Skeletal muscle tissue (tissue), 4 donors: Measurements from ENCODE around the gene CHTF18. TPM values are rescaled to one million over a fixed set of nuclear protein-coding genes. Genes with fewer than 3 reads are reported as not detected.

Experiments used
- H3K27ac ChIP-seq: one replicate; pipeline ENCODE4 v1.7.0; 2013; ENCODE audit warnings: mild to moderate bottlenecking, low read depth, low read length, inconsistent platforms
- H3K27me3 ChIP-seq, 3 donors: one replicate each; pipeline ENCODE4 v1.7.0; 2013; ENCODE audit warnings: low read length in 3 of 3; ENCODE audit not compliant: control insufficient read depth in 3 of 3, insufficient read depth in 3 of 3
- H3K36me3 ChIP-seq, 3 donors: one replicate each; pipeline ENCODE4 v1.7.0; 2013; ENCODE audit warnings: low read length in 3 of 3; ENCODE audit not compliant: control insufficient read depth in 3 of 3, insufficient read depth in 3 of 3
- H3K4me1 ChIP-seq, 3 donors: one replicate each; pipeline ENCODE4 v1.7.0; 2013; ENCODE audit warnings: low read length in 3 of 3, mild to moderate bottlenecking in 3 of 3; ENCODE audit not compliant: control insufficient read depth in 3 of 3, insufficient read depth in 3 of 3
- H3K4me3 ChIP-seq, 3 donors: one replicate each; pipeline ENCODE4 v1.7.0; 2013; ENCODE audit warnings: low read length in 3 of 3
- H3K9ac ChIP-seq, 3 donors: one replicate each; pipeline ENCODE4 v1.7.0; 2013; ENCODE audit warnings: low read length in 3 of 3, mild to moderate bottlenecking in 3 of 3, moderate library complexity in 2 of 3, low read depth in 1 of 3
- H3K9me3 ChIP-seq, 3 donors: one replicate each; pipeline ENCODE4 v1.7.0; 2013; ENCODE audit warnings: low read length in 3 of 3; ENCODE audit not compliant: control insufficient read depth in 3 of 3
- total RNA-seq: library from RNA; depleted of rRNA; stranded (reverse); fragments of >200 nt; gene quantifications from one replicate; pipeline ENCODE4 v1.2.3, GENCODE V29; 2014
- donor health status: Osteomylitis.

Gene CHTF18
- total RNA-seq, 1 donor from 2014 or later = 4.2 TPM

GRCh38 chr16:802461-802860 is 14.0 kb downstream of the CHTF18 start:
- no peak overlapping the region for H3K9ac ChIP-seq
- peaks cover 0 to 3% (median 0%) of the 10 kb centered on the region in 3 donors for H3K4me1 ChIP-seq
- H3K27me3 ChIP-seq = peaks cover 46 to 70% (median 48%) of the 10 kb centered on the region in 3 donors
- H3K36me3 ChIP-seq = no peaks in the 10 kb centered on the region
- no peak overlapping the region for H3K4me3 ChIP-seq
- no peaks in the 10 kb centered on the region for H3K9me3 ChIP-seq
- no peak overlapping the region for H3K27ac ChIP-seq

DNA sequence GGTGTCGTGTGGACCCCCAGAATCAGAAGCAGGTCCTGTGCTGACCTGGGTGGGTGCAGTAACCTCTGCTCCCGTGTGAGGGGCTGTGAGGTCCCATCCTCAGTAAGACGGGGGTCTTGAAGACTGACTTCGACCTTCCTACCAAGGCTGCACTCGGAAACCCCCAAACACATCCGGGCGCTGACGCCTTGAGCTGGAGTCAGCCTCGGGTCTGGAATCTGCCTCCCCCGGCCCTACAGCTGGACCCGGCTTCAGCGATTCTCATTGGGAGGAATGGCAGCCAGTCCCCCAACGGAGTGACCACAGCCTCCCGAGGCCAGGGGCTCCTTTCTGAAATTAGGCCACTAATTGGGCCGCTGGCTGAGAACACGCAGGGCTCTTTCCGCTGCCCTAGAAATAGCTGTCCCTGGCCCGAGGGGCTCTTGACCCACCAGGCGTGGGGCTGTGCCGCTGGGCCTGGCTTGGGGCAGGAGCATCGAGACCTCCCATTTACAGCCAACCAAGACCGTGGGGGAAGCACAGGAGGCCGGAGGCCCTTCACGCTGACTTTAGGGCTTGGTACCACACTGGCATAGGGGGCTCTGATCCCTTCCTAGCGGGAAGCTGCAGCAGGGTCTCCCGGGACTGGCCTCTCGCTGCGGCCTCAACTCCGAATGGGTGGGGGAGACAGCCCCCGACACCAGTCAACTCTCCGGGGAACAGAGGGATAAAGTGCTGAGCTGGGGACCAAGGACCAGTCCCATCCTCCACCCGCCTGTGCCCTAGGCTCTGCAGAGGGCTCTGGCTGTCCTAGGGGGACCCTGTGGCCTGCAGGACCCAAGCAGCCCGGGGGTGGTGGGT is 14.7 kb downstream of the CHTF18 start:
- H3K27me3 ChIP-seq = peaks cover 44 to 74% (median 46%) of the 10 kb centered on the region in 3 donors
- no peak overlapping the region for H3K9ac ChIP-seq
- no peak overlapping the region for H3K27ac ChIP-seq
- no peaks in the 10 kb centered on the region for H3K36me3 ChIP-seq
- no peak overlapping the region for H3K4me3 ChIP-seq
- H3K9me3 ChIP-seq = no peaks in the 10 kb centered on the region
- peaks cover 3 to 6% (median 4%) of the 10 kb centered on the region in 3 donors for H3K4me1 ChIP-seq

DNA sequence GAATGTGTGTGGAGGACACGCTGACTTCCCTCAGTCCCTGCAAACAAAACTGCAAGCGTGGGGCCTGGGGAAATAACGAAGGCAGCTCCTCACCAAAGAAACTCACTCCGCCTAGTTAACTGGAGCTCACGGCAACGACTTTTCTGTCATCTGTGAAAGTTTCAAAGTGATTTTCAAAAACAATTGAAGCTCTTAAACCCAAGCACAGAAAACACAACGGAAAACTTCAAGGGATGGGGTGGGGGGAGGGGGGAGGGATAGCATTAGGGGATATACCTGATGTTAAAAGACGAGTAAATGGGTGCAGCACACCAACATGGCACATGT is 15.3 kb downstream of the CHTF18 start:
- Histone ChIP-seq H3K9ac (no peak overlapping the region), H3K27me3 (peaks cover 40 to 76% (median 51%) of the 10 kb centered on the region in 3 donors), H3K4me3 (no peak overlapping the region), H3K9me3 (no peaks in the 10 kb centered on the region), H3K36me3 (no peaks in the 10 kb centered on the region), H3K4me1 (peaks cover 4 to 10% (median 6%) of the 10 kb centered on the region in 3 donors), H3K27ac (no peak overlapping the region)

DNA sequence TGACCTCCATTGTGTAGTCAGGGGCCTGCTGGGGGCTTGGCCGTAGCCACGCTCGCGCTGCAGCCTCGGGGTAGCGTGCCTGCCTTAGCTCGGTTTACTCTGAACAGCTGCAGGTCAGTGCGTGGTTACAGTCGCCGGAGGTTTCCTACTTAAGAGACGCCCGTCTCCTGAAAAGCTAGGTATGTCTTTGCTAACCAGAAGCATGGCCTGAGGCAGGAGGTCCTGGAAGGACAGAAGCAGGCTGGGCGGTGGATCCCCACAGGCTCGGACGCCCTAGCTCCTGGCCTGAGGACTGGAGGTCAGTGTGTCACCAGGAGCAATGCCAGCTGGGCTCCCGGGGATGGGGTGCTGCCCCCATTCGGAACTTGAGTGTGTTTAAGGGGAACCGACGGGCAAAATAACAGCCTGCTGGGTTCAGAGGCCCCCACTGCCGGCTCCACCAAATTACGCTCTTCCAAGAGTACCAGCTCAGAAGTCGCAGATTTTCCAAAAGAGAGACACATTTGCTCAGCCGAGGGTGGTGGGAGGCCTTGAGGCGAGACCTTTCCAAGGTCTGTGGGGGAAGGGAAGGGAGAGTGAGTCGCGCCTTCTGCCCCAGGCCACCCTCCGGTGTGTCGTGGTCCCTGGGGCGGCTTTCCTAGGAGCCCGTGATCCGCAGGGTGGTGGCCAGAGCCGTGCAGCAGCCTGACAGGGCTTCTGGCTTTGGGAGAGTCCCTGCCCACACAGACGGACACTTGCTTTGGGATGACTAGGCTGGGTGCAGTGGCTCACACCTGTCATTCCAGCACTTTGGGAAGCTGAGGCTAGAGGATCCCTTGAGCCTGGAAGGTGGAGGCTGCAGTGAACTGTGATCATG is 16.0 kb downstream of the CHTF18 start:
- Histone ChIP-seq H3K27me3 (peaks cover 36 to 73% (median 47%) of the 10 kb centered on the region in 3 donors), H3K4me3 (no peak overlapping the region), H3K4me1 (peaks cover 4 to 11% (median 6%) of the 10 kb centered on the region in 3 donors)

DNA sequence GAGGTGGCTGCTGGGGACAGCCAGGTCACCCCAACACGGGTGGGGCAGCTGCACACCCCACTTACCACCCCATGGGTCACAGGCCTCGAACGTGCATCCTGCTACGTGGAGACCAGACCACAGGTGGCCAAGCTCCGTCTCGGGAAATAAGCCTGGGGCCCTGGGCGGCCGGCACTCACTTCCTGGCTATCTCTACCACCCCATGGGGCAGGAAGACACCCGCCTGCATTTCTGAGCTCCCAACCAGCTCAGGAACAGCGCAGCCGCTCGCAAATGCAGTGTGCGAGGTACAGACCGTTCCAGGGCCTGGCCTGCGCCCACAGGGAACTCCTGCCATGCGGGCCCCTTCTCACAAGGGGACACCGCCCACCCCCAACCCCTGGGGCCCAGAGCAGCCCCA is 17.1 kb downstream of the CHTF18 start:
- no peaks in the 10 kb centered on the region for H3K36me3 ChIP-seq
- no peak overlapping the region for H3K4me3 ChIP-seq
- no peak overlapping the region for H3K9ac ChIP-seq
- H3K4me1 ChIP-seq = peaks cover 4 to 11% (median 6%) of the 10 kb centered on the region in 3 donors
- H3K9me3 ChIP-seq = no peaks in the 10 kb centered on the region
- H3K27ac ChIP-seq = no peak overlapping the region
- peaks cover 40 to 69% (median 50%) of the 10 kb centered on the region in 3 donors for H3K27me3 ChIP-seq

More for the DNA sequence above, 16.0 kb downstream of the CHTF18 start:
- no peak overlapping the region for H3K27ac ChIP-seq
- no peaks in the 10 kb centered on the region for H3K36me3 ChIP-seq
- H3K9ac ChIP-seq = no peak overlapping the region
- no peaks in the 10 kb centered on the region for H3K9me3 ChIP-seq

- Histone ChIP-seq H3K27me3 (peaks cover 33 to 67% (median 47%) of the 10 kb centered on the region in 3 donors), H3K36me3 (no peaks in the 10 kb centered on the region)
Measured at GRCh38 chr16:807347-808084, 19.1 kb downstream of the CHTF18 start.

GRCh38 chr16:808085-808386 is 19.6 kb downstream of the CHTF18 start:
- Histone ChIP-seq H3K36me3 (no peaks in the 10 kb centered on the region), H3K9ac (peak overlapping the region in 2 of 3 donors; percentile 33 to 74), H3K27ac (no peak overlapping the region), H3K4me1 (peaks cover 4 to 11% (median 6%) of the 10 kb centered on the region in 3 donors), H3K4me3 (peak overlapping the region; percentile 69 to 79 (median 76)), H3K9me3 (peaks cover 0 to 2% (median 0%) of the 10 kb centered on the region in 3 donors), H3K27me3 (peaks cover 30 to 65% (median 45%) of the 10 kb centered on the region in 3 donors)

More at GRCh38 chr16:807347-808084, 19.1 kb downstream of the CHTF18 start:
- peak overlapping the region; percentile 69 to 79 (median 76) for H3K4me3 ChIP-seq
- H3K27ac ChIP-seq = peak overlapping the region; percentile 66
- peaks cover 4 to 11% (median 6%) of the 10 kb centered on the region in 3 donors for H3K4me1 ChIP-seq
- peak overlapping the region; percentile 74 to 80 (median 76) for H3K9ac ChIP-seq
- peaks cover 0 to 2% (median 0%) of the 10 kb centered on the region in 3 donors for H3K9me3 ChIP-seq

DNA sequence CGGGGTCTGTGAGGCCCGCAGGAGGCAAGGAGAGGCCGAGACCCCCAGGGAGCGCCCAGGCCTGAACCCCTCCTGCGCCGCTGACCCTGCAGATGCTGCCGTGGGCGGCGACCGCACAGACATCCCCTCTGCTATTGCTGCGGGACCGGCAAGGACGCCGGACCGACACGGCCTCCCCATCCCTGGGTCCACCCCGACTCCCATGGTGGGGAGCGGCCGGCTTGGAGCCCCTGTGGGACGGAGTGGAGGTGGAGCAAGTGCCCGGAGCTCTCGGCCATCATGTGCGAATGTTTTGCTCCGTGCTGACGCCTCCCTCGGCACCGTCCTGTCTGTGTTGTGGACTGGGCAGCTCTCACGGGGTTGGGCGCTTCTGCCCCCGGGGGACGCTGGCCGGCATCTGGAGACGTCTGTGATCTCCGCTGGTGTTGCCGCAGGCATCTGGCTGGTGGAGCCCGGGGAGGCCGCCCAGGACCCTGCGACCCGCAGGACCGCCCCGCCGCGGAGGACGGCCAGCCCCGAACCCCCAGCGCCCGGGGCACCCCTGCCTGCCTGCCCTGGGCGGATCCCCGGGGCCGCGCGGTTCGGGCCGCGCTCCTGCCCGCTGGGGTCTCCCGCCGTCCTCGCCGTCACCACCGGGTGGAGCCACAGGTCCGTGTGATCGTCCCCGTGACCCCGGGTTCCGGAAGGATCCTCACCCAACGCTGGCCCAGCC is 24.9 kb downstream of the CHTF18 start:
- no peak overlapping the region for H3K27ac ChIP-seq
- no peak overlapping the region for H3K4me3 ChIP-seq
- peaks cover 55 to 72% (median 61%) of the 10 kb centered on the region in 3 donors for H3K27me3 ChIP-seq
- H3K9ac ChIP-seq = no peak overlapping the region
- H3K4me1 ChIP-seq = peaks cover 0 to 4% (median 2%) of the 10 kb centered on the region in 3 donors
- peaks cover 0 to 2% (median 0%) of the 10 kb centered on the region in 3 donors for H3K9me3 ChIP-seq
- H3K36me3 ChIP-seq = no peaks in the 10 kb centered on the region

GRCh38 chr16:813916-814412 is 25.5 kb downstream of the CHTF18 start:
- H3K27ac ChIP-seq = no peak overlapping the region
- no peak overlapping the region for H3K4me3 ChIP-seq
- H3K36me3 ChIP-seq = no peaks in the 10 kb centered on the region
- no peaks in the 10 kb centered on the region for H3K4me1 ChIP-seq
- no peak overlapping the region for H3K9ac ChIP-seq
- peaks cover 57 to 72% (median 65%) of the 10 kb centered on the region in 3 donors for H3K27me3 ChIP-seq
- peaks cover 0 to 2% (median 0%) of the 10 kb centered on the region in 3 donors for H3K9me3 ChIP-seq
